Stimulated activated CD8-positive, alpha-beta memory T cell treated with anti-CD3 and anti-CD28 coated beads, Interleukin-7, amount 100 ng/mL, for 48 hours (primary cell): ENCODE results near the gene ANKRD50.

Source experiments
- DNase-seq, 2 donors: peaks; one replicate each; pipeline ENCODE4 v3.0.0-alpha.2; 2020; ENCODE audit warnings: low read depth in 1 of 2; ENCODE audit errors: extremely low read depth in 1 of 2

The ANKRD50 gene

DNA sequence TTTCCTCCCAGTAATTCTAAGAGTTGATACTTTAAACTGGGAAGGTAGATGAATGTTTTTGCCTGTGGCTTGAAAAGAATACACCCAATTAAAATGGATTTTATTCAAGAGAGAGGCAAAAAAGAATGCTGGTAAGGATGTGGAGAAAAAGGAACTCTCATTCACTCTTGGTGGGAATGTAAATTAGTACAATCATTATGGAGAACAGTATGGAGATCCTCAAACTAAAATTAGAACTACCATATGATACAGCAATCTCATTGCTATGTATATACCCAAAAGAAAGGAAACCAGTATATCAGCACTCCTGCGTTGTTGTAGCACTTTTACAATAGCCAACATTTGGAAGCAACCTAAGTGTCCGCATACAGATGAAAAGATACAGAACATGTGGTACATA is 75.2 kb downstream of the ANKRD50 start:
- DNase-seq, result no peak

GRCh38 chr4:124636788-124637187 is 75.7 kb downstream of the ANKRD50 start:
- no peak for DNase-seq

DNA sequence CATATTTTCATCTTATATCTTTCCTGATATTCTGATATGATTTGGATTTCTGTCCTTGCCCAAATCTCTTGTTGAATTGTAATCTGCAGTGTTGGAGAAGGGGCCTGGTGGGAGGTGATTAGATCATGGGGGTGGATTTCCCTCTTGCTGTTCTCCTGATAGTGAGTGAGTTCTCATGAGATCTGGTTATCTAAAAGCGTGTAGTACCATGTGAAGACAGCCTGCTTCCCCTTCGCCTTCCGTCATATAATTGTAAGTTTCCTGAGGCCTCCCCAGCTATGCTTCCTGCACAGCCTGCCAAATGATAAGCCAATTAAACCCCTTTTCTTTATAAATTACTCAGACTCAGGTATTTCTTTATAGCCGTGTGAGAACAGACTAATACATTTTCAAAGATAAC is 77.2 kb downstream of the ANKRD50 start:
- DNase-seq, result no peak

DNA sequence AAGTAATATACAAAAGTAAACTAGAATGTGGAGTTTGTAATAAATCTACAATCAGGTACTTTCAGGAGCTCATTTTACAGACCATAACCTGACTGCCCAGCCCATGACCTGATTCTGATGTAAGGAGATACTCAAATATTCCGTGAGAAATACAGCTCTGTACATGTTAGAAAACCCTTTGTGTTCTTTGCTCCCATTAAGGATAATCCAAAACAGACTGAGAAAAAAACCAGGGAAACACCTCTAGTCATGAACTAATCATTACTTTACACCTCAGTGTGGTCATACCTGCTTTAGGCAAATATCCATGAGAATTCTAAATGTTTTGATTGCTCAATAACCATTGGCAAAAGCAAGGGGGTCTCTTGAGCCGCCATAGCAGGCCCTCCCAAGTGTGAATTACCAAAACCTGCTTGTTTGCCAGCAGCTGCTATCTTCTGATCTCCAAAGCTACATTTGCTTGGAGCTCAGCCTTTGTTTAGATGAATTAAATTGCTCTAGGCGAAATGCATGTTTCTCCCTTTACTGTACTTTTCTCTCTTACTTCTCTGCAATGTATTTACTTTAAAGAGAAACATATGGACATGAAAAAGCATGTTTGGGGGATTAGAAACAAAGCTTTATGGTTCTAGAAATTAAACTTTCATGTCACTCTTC is 79.1 kb downstream of the ANKRD50 start:
- no peak for DNase-seq

GRCh38 chr4:124632439-124632838 is 80.1 kb downstream of the ANKRD50 start:
- DNase-seq, result no peak

DNA sequence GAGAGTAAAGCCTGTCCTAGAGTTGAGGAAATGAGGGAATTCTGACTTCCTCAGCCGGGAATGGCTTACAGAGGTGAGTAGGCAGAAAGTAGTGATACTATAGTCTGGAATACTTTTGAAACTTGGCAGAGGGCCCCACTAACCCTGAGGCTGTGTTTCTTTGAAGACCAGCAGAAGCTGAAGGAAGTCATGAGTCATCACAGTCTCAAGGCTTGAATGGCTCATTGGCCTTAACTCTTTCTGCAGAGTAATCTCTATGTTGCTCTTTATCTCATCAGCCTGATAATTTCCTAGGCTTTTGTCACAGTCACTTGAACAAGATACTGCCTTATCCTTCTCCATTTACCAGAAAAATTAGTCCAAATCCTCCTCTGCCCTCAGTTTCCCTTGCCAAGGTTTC is 80.8 kb downstream of the ANKRD50 start:
- DNase-seq, result no peak

DNA sequence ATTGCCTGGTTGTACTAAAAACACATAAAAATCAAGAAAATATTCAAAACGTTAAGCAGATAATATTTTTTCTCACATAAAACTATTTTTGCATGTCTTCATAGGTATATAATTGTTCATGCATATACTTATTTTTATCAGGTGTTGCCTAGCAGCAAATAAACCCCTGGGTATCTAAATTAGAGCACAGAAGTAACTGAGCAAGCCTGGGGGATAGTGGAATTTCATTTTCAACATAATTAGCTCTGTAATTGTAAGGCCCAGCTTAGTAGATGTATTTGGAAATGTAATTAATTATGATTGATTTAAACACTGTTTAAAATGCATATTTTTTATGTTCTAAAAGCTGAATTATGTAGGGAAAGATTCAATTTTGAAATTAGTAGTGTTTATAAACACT is 82.9 kb downstream of the ANKRD50 start:
- no peak for DNase-seq
